ENCODE data around the gene TMEM215. TPM values are rescaled to one million over a fixed set of nuclear protein-coding genes. Genes with fewer than 3 reads are reported as not detected.

The TMEM215 gene
- total and polyA plus RNA-seq, 2 of the 8 experiments (the other 6 are each of a cell fraction or from before 2014, with no cell fraction given): 0.33 to 0.67 TPM

GRCh38 chr9:32748013-32748412, 35.3 kb upstream of the TMEM215 start (continued):
- no peak for TF ChIP-seq CTCF (IDR thresholded peaks at IDR 0.05; ENCODE audit: control extremely low read depth in 1 of 3, insufficient read depth in 1 of 3, low read depth in 1 of 3, low read length in 3 of 3)

All from H1 (cell line).